K562 (cell line): Measurements from ENCODE around the gene DIP2B.

Experiments used
- CEBPB ChIP-seq: fragments of 450-650 bp; IDR thresholded peaks from 2 replicates; pipeline ENCODE4 v1.6.1; 2016; ENCODE audit warnings: missing genetic modification characterization, missing compliant biosample characterization
- CLOCK ChIP-seq: fragments of 250-450 bp; sonication (Bioruptor Pico); IDR thresholded peaks from 2 replicates; pipeline ENCODE4 v1.4.0; 2020; ENCODE audit warnings: mild to moderate bottlenecking, moderate library complexity, borderline replicate concordance
- DPF2 ChIP-seq: fragments of 450-650 bp; IDR thresholded peaks from 2 replicates; pipeline ENCODE4 v1.6.1; 2016
- E2F5 ChIP-seq: sonication (generic); formaldehyde crosslinking; IDR thresholded peaks from 2 replicates; pipeline ENCODE4 v1.8.0; 2022; ENCODE audit warnings: mild to moderate bottlenecking, missing genetic modification reagents
- EP300 ChIP-seq: IDR thresholded peaks from 2 replicates; pipeline ENCODE4 v1.6.1; 2012; ENCODE audit warnings: low read length, improper control_type of control experiment
- FOXM1 ChIP-seq, 2 experiments: fragments of 450-650 bp in 1 of 2; sonication (generic) in 1 of 2; formaldehyde crosslinking in 1 of 2; IDR thresholded peaks; 2 replicates each; pipeline versions ENCODE4 v1.6.1 to v1.9.0; 2017 to 2022; ENCODE audit warnings: low read depth in 2 of 2, mild to moderate bottlenecking in 2 of 2, missing genetic modification reagents in 1 of 2, moderate library complexity in 1 of 2
- SPI1 ChIP-seq: IDR thresholded peaks from 2 replicates; pipeline ENCODE4 v1.6.1; 2011; ENCODE audit warnings: low read depth, low read length, control low read depth, borderline replicate concordance

- TF ChIP-seq SPI1 (no peak), E2F5 (CRISPR knock-in tag) (no peak), DPF2 (no peak), EP300 (no peak), FOXM1 (IDR thresholded peaks at IDR 0.05; ENCODE audit: low read depth) (no peak), FOXM1 (CRISPR knock-in tag; IDR thresholded peaks at IDR 0.05; ENCODE audit: low read depth) (no peak), CEBPB (no peak), CLOCK (CRISPR knock-in tag) (no peak)
Observed at GRCh38 chr12:50507474-50507838, 2.7 kb downstream of the DIP2B start.
